Spinal cord (tissue), 10 donors: ENCODE data around the gene HTR3C. TPM values are rescaled to one million over a fixed set of nuclear protein-coding genes. Genes with fewer than 3 reads are reported as not detected.

ENCODE experiments used
- DNase-seq, 6 donors: peaks; one replicate each; pipeline versions ENCODE4 v3.0.0 to v3.0.0-alpha.2; 2013 to 2015; ENCODE audit warnings: low spot score in 6 of 6, low read depth in 4 of 6
- H3K27ac ChIP-seq: one replicate; pipeline ENCODE4 v1.5.1; 2013; ENCODE audit warnings: low read depth, low read length, control low read depth
- H3K27me3 ChIP-seq: one replicate; pipeline ENCODE4 v1.6.1; 2013; ENCODE audit warnings: low read length; ENCODE audit not compliant: control insufficient read depth, insufficient read depth
- H3K36me3 ChIP-seq: one replicate; pipeline ENCODE4 v1.6.1; 2013; ENCODE audit warnings: low read length; ENCODE audit not compliant: control insufficient read depth, insufficient read depth
- H3K4me1 ChIP-seq: one replicate; pipeline ENCODE4 v1.6.1; 2013; ENCODE audit warnings: low read length; ENCODE audit not compliant: control insufficient read depth, insufficient read depth
- H3K4me3 ChIP-seq: one replicate; pipeline ENCODE4 v1.5.1; 2013; ENCODE audit warnings: low read depth, low read length, control low read depth
- H3K9me3 ChIP-seq: one replicate; pipeline ENCODE4 v1.6.1; 2013; ENCODE audit warnings: low read length; ENCODE audit not compliant: control insufficient read depth, insufficient read depth
- WGBS: methylation state at CpG from one replicate; pipeline ENCODE4 v1.1.5; 2013; ENCODE audit warnings: missing lambda C conversion rate; ENCODE audit not compliant: insufficient coverage; 5-methylcytosine and 5-hydroxymethylcytosine counted together
- polyA plus RNA-seq, 2 donors: library from polyadenylated mRNA; unstranded; fragments of 120-200 nt; gene quantifications; one replicate each; pipeline ENCODE4 v1.2.1, GENCODE V29; 2013; ENCODE audit not compliant: insufficient read length in 2 of 2
- total RNA-seq, 2 donors: library from RNA; depleted of rRNA in 1 of 2; stranded (reverse); fragments of 120-200 nt in 1 of 2; fragments of >200 nt in 1 of 2; gene quantifications; one replicate each; pipeline versions ENCODE4 v1.2.3 to v1.2.4, GENCODE V29; 2013 to 2014
- donor health status: healthy.

Gene HTR3C
- total and polyA plus RNA-seq, 4 donors = not detected

DNA sequence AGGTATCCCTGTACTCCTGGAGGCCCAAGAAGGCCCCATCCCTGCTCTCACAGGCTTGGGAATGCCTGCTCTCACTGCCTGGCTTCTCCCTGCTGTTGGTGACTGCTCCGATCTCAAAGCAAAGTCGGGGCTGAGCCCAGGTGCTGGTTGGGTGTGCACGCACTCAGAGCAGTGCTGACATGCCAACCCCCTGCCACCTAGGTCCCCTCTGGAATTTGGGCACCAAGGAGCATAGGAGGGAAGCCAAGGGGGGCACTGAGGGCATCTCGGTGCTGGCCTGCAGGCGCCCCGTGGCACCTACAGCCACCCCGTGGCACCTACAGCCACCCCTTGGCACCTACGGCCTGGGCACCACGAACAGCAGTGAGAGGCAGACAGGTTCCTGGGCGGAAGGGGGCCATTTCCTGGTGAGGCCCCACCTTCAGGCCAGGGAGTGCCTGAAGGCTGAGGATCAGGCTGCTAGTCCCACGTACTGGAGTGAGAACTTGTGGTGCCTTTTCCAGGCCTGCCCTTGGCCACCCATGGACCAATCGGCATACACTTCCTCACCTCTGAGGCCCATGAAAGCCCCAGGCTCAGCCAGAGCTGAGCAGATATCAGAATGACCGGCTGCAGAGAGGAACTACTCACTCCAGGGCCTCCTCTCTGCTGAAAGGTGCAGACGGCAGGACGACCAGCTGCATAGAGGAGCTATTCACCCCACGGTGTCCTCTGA lies 28.4 kb downstream of the HTR3C start:
- DNase-seq = no peak
- H3K4me3 ChIP-seq = no peak overlapping the region
- H3K27me3 ChIP-seq = no peaks in the 10 kb centered on the region
- WGBS = 92% methylated on average over 16 of the region's 16 CpGs
- no peaks in the 10 kb centered on the region for H3K9me3 ChIP-seq
- H3K27ac ChIP-seq = no peak overlapping the region
- H3K36me3 ChIP-seq = no peaks in the 10 kb centered on the region
- no peaks in the 10 kb centered on the region for H3K4me1 ChIP-seq

DNA sequence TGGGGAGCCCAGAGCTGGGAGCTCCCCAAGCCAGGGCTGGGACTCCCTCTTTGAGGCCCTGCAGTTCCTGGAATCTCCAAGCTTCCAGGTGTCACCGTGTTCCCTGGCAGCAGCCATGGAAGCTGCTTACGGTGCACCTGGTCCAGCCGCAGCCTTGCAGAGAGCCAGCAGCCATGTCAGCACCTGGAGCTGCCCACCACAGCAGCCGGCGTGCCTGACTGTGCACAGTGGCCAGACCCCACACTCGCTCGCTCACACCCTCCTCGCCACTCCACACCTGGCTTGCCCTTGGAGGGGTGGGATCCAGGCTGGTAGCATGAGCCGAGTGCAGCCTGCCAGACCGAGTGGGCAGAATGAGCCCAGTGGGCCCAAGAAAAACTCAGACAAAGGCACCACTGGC lies 29.2 kb downstream of the HTR3C start:
- Histone ChIP-seq H3K27me3 (no peaks in the 10 kb centered on the region), H3K27ac (no peak overlapping the region), H3K36me3 (no peaks in the 10 kb centered on the region), H3K9me3 (no peaks in the 10 kb centered on the region), H3K4me3 (no peak overlapping the region), H3K4me1 (no peaks in the 10 kb centered on the region)
- 92% methylated on average over 10 of the region's 10 CpGs for WGBS
- DNase-seq = no peak

DNA sequence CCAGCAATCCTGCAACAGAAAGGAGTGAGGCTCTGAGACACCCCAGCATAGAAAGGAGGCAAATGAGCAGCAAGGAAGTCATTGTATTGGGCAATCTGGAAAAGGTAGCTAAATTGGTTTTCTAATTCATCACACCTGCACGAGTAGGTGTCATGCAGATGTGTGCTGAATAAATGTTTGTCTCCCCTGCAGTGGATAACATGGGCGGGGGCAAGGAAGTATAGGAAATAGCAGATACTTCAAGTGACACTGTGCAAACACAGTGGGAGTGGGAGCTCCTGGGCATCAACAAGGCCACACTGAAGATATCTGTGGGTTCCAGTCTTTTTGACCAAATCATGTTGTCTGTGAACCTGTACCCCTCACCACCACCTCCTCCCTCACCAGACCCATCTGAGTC lies 29.6 kb downstream of the HTR3C start:
- no peaks in the 10 kb centered on the region for H3K9me3 ChIP-seq
- H3K4me1 ChIP-seq = no peaks in the 10 kb centered on the region
- no peaks in the 10 kb centered on the region for H3K36me3 ChIP-seq
- H3K27ac ChIP-seq = no peak overlapping the region
- H3K4me3 ChIP-seq = no peak overlapping the region
- 70% methylated on average over 2 of the region's 2 CpGs for WGBS
- DNase-seq = no peak
- H3K27me3 ChIP-seq = no peaks in the 10 kb centered on the region

DNA sequence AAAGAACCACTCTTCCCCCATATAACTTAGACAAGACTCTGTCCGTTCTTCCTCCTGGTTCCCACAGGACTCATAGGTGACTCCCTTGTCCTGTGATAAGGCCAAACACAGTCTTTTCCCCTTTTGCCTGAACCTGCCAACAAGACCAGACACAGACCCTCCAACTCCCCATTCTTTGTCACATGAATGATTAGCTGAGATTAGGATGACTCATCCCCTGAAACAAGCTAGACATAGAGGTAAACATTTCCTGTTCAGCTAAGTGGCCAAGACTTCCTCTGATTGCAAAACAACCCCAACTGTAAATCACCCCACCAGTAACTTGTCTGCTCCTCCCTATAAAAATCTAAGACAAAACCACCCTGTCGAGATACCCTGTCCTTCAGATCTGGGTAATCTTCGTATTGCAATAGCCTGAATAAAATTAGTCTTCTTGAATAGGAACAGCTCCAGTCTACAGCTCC lies 32.6 kb downstream of the HTR3C start:
- Histone ChIP-seq H3K36me3 (no peaks in the 10 kb centered on the region), H3K9me3 (no peaks in the 10 kb centered on the region), H3K27me3 (no peaks in the 10 kb centered on the region), H3K4me1 (no peaks in the 10 kb centered on the region), H3K4me3 (no peak overlapping the region), H3K27ac (no peak overlapping the region)
- no peak for DNase-seq
- WGBS = 61% methylated on average over 3 of the region's 3 CpGs

DNA sequence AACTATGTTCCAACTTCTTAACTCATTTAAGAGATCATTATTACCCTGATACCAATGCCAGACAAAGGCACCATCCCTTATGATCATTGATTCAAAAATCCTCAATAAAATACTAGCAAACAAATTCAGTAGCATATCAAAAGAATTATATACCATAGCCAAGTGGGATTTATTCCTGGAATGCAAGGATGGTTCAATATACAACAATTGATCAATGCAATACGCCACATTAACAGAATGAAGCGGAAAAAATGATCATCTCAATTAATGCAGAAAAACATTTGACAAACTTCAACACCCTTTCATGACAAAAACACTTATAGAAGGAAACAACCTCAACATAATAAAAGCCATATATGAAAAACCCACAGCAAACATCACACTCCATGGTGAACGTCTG lies 39.4 kb downstream of the HTR3C start:
- Histone ChIP-seq H3K9me3 (peaks cover 6% of the 10 kb centered on the region), H3K27me3 (no peaks in the 10 kb centered on the region), H3K36me3 (no peaks in the 10 kb centered on the region), H3K4me3 (no peak overlapping the region), H3K27ac (no peak overlapping the region), H3K4me1 (no peaks in the 10 kb centered on the region)
- WGBS = 94% methylated on average over 3 of the region's 3 CpGs
- DNase-seq = no peak

DNA sequence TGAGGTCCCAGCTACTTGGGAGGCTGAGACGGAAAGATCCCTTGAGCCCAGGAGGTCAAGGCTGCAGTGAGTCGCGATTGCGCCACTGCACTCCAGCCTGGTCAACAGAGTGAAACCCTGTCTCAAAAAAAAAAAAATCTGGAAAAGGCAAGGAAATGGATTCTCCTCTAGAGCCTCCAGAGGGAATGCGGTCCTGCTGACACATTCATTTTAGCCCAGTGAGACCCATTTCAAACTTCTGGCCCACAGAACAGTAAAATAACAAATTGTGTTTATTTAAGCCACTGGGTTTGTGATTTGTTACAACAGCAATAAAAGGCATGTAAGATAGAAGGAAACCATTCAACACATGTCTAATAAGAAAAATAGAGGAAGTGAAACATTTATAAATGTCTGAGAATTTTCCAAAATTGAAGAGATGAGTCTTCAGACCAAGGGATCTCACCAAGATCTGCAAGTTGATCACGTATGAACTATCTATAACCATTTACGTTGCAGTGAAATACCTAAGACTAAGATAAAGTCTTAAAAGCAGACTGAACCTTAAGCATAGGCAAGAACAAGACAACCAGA lies 44.0 kb downstream of the HTR3C start, which contains the start of gene HTR3E:
Gene HTR3E (plus strand): TSS at position 254 of the 573 bp plus-strand sequence. CDS start 466 bp downstream, outside the sequence.
- Histone ChIP-seq H3K27me3 (no peaks in the 10 kb centered on the region), H3K27ac (no peak within 1 kb of the TSS), H3K9me3 (peaks cover 6% of the 10 kb centered on the region), H3K4me3 (no peak within 1 kb of the TSS), H3K4me1 (no peaks in the 10 kb centered on the region), H3K36me3 (no peaks in the 10 kb centered on the region)
- 95% methylated on average over 4 of the region's 7 CpGs for WGBS
- DNase-seq = no peak

DNA sequence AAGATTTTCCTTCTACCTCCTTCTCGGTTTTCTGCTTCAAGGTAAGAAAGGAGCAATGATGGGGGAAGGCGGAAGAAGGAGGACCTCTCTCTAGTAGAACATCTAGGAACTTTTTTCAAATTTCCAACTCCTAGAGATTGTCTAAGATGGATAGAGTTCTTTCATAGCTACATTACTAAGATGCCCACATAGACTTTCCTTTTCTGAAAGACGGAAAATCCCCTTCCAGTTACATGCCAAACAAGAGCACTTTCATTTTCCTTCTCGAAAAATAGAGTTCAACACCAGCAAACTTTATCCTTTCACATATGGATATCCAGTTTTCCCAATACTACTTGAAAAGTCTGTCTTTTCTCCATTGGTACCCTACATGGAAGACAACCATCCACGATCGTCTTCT lies 44.7 kb downstream of the HTR3C start:
- H3K9me3 ChIP-seq = peaks cover under 1% of the 10 kb centered on the region
- 90% methylated on average over 4 of the region's 6 CpGs for WGBS
- H3K4me3 ChIP-seq = no peak overlapping the region
- no peak for DNase-seq
- H3K27me3 ChIP-seq = no peaks in the 10 kb centered on the region
- H3K4me1 ChIP-seq = no peaks in the 10 kb centered on the region
- no peak overlapping the region for H3K27ac ChIP-seq
- H3K36me3 ChIP-seq = no peaks in the 10 kb centered on the region

DNA sequence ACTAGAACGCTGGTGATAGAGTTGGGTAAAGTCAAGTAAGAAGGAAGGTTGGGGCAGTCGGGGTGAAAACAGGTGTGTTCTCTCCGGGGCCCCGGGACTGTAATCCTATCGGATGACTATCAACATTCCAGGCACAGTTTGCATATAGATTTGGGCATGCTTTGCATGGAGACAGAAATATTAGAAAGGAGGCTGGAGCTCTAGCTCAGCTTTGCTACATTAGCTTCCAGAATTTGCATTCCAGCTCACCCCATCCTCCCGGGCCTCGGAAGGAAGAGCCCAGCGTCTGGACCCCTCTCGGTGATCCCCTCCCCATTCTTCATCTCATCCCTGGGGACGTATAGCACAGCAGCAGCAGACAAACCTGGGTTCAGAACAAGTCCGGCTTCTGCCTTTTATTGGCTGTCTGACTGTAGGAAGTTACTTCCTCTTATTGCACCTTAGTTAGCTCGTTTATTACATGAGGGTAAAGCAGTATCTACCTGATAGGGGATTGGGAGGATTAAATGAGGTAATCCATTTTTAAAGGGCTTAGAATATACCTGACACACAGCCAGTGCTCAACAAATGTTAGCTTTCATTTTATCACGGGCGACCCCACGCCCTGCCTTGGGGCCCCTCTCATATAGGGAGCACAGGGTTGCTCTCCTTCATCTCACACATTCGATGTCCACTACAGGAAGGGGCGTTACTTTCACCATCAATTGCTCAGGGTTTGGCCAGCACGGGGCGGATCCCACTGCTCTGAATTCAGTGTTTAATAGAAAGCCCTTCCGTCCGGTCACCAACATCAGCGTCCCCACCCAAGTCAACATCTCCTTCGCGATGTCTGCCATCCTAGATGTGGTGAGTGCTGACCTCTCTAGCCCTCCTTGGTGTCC lies 47.2 kb downstream of the HTR3C start:
- H3K36me3 ChIP-seq = no peaks in the 10 kb centered on the region
- H3K27me3 ChIP-seq = no peaks in the 10 kb centered on the region
- no peaks in the 10 kb centered on the region for H3K4me1 ChIP-seq
- no peak overlapping the region for H3K27ac ChIP-seq
- no peaks in the 10 kb centered on the region for H3K9me3 ChIP-seq
- no peak for DNase-seq
- H3K4me3 ChIP-seq = no peak overlapping the region
- 74% methylated on average over 17 of the region's 24 CpGs for WGBS
